Neural crest cell (in vitro differentiated cells): ENCODE results near the gene PPM1H. TPM values are rescaled to one million over a fixed set of nuclear protein-coding genes. Genes with fewer than 3 reads are reported as not detected.
A peak's percentile ranks its signal among the peaks of the same experiment; 100 is the strongest.

ENCODE experiments used
- DNase-seq: peaks from one replicate; pipeline ENCODE4 v3.0.0; 2021; ENCODE audit warnings: low read depth, mixed read lengths, low spot score
- H3K27ac Mint-ChIP-seq: one replicate; pipeline ENCODE4 v1.8.0; 2021; ENCODE audit warnings: mild to moderate bottlenecking, mixed read lengths; ENCODE audit not compliant: unreplicated experiment
- H3K27me3 Mint-ChIP-seq: 2 replicates; pipeline ENCODE4 v1.8.0; 2021; ENCODE audit warnings: low read depth, mild to moderate bottlenecking, mixed read lengths
- H3K36me3 Mint-ChIP-seq: 2 replicates; pipeline ENCODE4 v1.8.0; 2021; ENCODE audit warnings: low read depth, mild to moderate bottlenecking, mixed read lengths
- H3K4me1 Mint-ChIP-seq: 2 replicates; pipeline ENCODE4 v1.8.0; 2021; ENCODE audit warnings: mixed read lengths
- H3K4me3 Mint-ChIP-seq: one replicate; pipeline ENCODE4 v1.8.0; 2021; ENCODE audit warnings: mild to moderate bottlenecking, mixed read lengths
- H3K9me3 Mint-ChIP-seq: 2 replicates; pipeline ENCODE4 v1.8.0; 2021; ENCODE audit warnings: mixed read lengths
- CTCF ChIP-seq: fragments of 200-600 bp; sonication (generic); conservative IDR thresholded peaks from 2 replicates; pipeline ENCODE4 v1.5.0; 2021; ENCODE audit warnings: antibody characterized with exemption, mild to moderate bottlenecking
- total RNA-seq: library from RNA; stranded (reverse); gene quantifications from 2 replicates; pipeline ENCODE4 v1.2.1, GENCODE V29; 2021

The PPM1H gene
- total RNA-seq, 1 donor from 2014 or later, result 3.5 TPM

GRCh38 chr12:62787023-62787422 lies 147.9 kb downstream of the PPM1H start:
- Mint-ChIP-seq H3K27ac (peak overlapping the region; percentile 48), H3K9me3 (no peaks in the 10 kb centered on the region), H3K36me3 (no peaks in the 10 kb centered on the region), H3K27me3 (no peaks in the 10 kb centered on the region), H3K4me1 (peaks cover 54% of the 10 kb centered on the region), H3K4me3 (no peak overlapping the region)
- DNase-seq, result no peak
- TF ChIP-seq CTCF, result no peak

- no peak for DNase-seq
- H3K27ac Mint-ChIP-seq, result peak overlapping the region; percentile 95
- no peak overlapping the region for H3K4me3 Mint-ChIP-seq
- H3K36me3 Mint-ChIP-seq, result no peaks in the 10 kb centered on the region
- peaks cover 60% of the 10 kb centered on the region for H3K4me1 Mint-ChIP-seq
- no peaks in the 10 kb centered on the region for H3K27me3 Mint-ChIP-seq
- no peak for TF ChIP-seq CTCF
- H3K9me3 Mint-ChIP-seq, result no peaks in the 10 kb centered on the region
Measured at GRCh38 chr12:62785941-62786559, 148.9 kb downstream of the PPM1H start.

- no peak for TF ChIP-seq CTCF
- Mint-ChIP-seq H3K9me3 (no peaks in the 10 kb centered on the region), H3K4me3 (no peak overlapping the region), H3K27me3 (no peaks in the 10 kb centered on the region), H3K36me3 (no peaks in the 10 kb centered on the region), H3K4me1 (peaks cover 50% of the 10 kb centered on the region), H3K27ac (no peak overlapping the region)
- DNase-seq, result no peak
Measured at GRCh38 chr12:62784576-62784975, 150.4 kb downstream of the PPM1H start.

GRCh38 chr12:62783881-62784280 lies 151.1 kb downstream of the PPM1H start:
- Mint-ChIP-seq H3K36me3 (no peaks in the 10 kb centered on the region), H3K27me3 (no peaks in the 10 kb centered on the region), H3K4me3 (no peak overlapping the region), H3K27ac (peak overlapping the region; percentile 51), H3K9me3 (no peaks in the 10 kb centered on the region), H3K4me1 (peaks cover 50% of the 10 kb centered on the region)
- TF ChIP-seq CTCF, result no peak
- no peak for DNase-seq

- Mint-ChIP-seq H3K4me3 (no peak overlapping the region), H3K4me1 (peaks cover 28% of the 10 kb centered on the region), H3K9me3 (no peaks in the 10 kb centered on the region), H3K27me3 (no peaks in the 10 kb centered on the region), H3K27ac (no peak overlapping the region), H3K36me3 (no peaks in the 10 kb centered on the region)
- no peak for DNase-seq
- TF ChIP-seq CTCF, result no peak
Measured at GRCh38 chr12:62781136-62781880, 153.6 kb downstream of the PPM1H start.
